Subcutaneous adipose tissue (tissue), 4 donors: ENCODE results near the gene PRRG3. TPM values are rescaled to one million over a fixed set of nuclear protein-coding genes. Genes with fewer than 3 reads are reported as not detected.

Experiments
- total RNA-seq, 4 donors: library from RNA; depleted of rRNA; stranded (reverse); fragments of >200 nt; gene quantifications; one replicate each; pipeline ENCODE4 v1.1.0, GENCODE V29; 2016
- TF ChIP-seq, protein P1 (sequence below): fragments of 450-650 bp; IDR thresholded peaks from one replicate; pipeline ENCODE4 v1.5.1; 2016; ENCODE audit warnings: low read depth, mild to moderate bottlenecking, control low read depth, antibody characterized with exemption, moderate library complexity

Gene PRRG3
- total RNA-seq, 4 donors from 2014 or later: 0.49 to 1.5 (median 1.0) TPM

DNA sequence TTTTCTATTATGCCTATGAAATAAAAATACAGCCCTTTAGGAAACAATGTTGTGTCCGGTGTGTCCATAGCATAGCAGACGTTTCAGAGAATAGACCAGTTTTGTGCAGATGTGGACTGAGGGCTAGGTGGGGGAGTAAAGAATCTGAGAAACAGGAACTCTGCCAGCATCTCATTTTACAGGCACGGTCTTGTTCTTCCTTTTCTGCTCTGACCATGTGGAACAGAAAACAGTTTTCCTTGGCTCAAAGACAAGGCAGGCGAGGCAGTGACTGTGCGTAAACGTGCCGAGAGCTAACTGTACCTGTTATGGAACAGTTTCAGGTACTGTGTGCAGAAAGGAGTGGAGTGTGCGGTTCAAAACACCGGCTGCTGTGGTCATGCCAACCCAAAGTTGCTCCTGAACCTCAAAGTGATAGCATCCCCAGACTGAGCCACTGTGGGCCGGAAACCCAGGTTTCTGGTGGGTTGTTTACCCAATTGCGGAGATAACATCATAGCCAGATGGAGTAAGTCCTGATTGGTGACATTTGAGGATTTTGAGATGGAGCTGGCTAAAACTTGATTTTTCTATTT is 59.5 kb downstream of the PRRG3 start:
- TF ChIP-seq, protein P1, sequence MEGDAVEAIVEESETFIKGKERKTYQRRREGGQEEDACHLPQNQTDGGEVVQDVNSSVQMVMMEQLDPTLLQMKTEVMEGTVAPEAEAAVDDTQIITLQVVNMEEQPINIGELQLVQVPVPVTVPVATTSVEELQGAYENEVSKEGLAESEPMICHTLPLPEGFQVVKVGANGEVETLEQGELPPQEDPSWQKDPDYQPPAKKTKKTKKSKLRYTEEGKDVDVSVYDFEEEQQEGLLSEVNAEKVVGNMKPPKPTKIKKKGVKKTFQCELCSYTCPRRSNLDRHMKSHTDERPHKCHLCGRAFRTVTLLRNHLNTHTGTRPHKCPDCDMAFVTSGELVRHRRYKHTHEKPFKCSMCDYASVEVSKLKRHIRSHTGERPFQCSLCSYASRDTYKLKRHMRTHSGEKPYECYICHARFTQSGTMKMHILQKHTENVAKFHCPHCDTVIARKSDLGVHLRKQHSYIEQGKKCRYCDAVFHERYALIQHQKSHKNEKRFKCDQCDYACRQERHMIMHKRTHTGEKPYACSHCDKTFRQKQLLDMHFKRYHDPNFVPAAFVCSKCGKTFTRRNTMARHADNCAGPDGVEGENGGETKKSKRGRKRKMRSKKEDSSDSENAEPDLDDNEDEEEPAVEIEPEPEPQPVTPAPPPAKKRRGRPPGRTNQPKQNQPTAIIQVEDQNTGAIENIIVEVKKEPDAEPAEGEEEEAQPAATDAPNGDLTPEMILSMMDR: no peak

Other genes starting within 250 kb of the PRRG3 start
- not detected for gene PASD1, start 131.8 kb upstream of the PRRG3 start, total RNA-seq
- not detected for gene FATE1, start 20.6 kb downstream of the PRRG3 start, total RNA-seq
- gene CNGA2, start 39.3 kb downstream of the PRRG3 start, total RNA-seq: not detected
- gene MAGEA4, start 217.4 kb downstream of the PRRG3 start, total RNA-seq: not detected